Measurements from ENCODE around the gene BBX. TPM values are rescaled to one million over a fixed set of nuclear protein-coding genes. Genes with fewer than 3 reads are reported as not detected.

The BBX gene
- total and polyA plus RNA-seq, 2 of the 13 experiments (the other 11 are each of a cell fraction or from before 2014, with no cell fraction given), result 13.7 to 23.2 TPM

DNA sequence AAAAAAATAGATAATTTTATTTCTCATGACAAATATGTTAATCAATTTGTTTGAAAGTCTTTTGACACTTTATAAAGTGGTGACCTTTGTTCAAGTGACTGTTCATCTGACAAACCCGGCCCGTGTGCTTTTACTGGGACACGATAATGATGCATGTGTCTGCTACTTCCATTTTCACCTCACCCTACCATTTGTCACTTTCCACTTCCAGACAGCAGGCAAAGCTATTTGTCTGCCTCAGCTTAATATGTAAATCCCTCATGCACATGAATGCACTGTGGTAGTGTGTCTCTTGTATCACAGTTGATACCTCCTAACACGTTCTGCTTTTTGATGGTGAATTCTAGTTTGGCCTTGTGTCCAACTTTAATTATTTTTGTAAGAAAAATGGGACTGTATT is 204.3 kb downstream of the BBX start:
- BruUV-seq (replicated peaks), result no TSS peak
- no peaks in the 10 kb centered on the region for H3K9me3 ChIP-seq (ENCODE audit: low read length)
- no peaks in the 10 kb centered on the region for H4K20me1 ChIP-seq (ENCODE audit: insufficient read depth, low read length)
- POLR2A ChIA-PET, result no interaction called here
- no peak overlapping the region for H2AFZ ChIP-seq (ENCODE audit: low read length)
- 96% methylated on average over 4 of the region's 4 CpGs for WGBS (ENCODE audit: low lambda C conversion rate)
- H3K4me2 ChIP-seq (ENCODE audit: low read depth, low read length), result no peak overlapping the region
- peaks cover 5 to 25% of the 10 kb centered on the region in 2 experiments for H3K36me3 ChIP-seq (replicated peaks in 1 of 2; ENCODE audit: control insufficient read depth in 1 of 2, insufficient read depth in 2 of 2, low read length in 2 of 2)
- intact Hi-C loops (cut with micrococcal nuclease; ENCODE audit: unreplicated experiment) (no loop called here), in situ Hi-C loops (cut with HindIII; ENCODE audit: extremely low pct_ligation_motif_present, low pct_unique_long_range_greater_than_20kb) (no loop called here)
- CTCF ChIA-PET (ENCODE audit: low intra/inter-chr PET ratio, low total read pairs), result no interaction called here
- no peaks in the 10 kb centered on the region for H3K4me1 ChIP-seq (ENCODE audit: insufficient read depth, low read length)
- H3K9ac ChIP-seq (ENCODE audit: insufficient read depth, low read depth, low read length), result no peak overlapping the region
- DNase-seq (ENCODE audit: low spot score) (no peak), ATAC-seq (no peak), FAIRE-seq (no peak)
- no peaks in the 10 kb centered on the region for H3K27me3 ChIP-seq (ENCODE audit: control insufficient read depth in 1 of 2, insufficient read depth in 2 of 2, low read length in 2 of 2)
- H3K4me3 ChIP-seq (replicated peaks in 1 of 3; ENCODE audit: insufficient read depth in 1 of 3, low read depth in 2 of 3, low read length in 3 of 3), result no peak overlapping the region
- no peaks in the 10 kb centered on the region for H3K79me2 ChIP-seq (ENCODE audit: insufficient read depth, low read length)
- H3K27ac ChIP-seq (ENCODE audit: extremely low read length, insufficient read depth, low read length), result no peak overlapping the region
- TF ChIP-seq FOXC1 (CRISPR knock-in tag; IDR thresholded peaks at IDR 0.05; ENCODE audit: borderline replicate concordance) (no peak), SMAD9 (CRISPR knock-in tag; IDR thresholded peaks at IDR 0.05) (no peak), ZNF121 (CRISPR knock-in tag; IDR thresholded peaks at IDR 0.05) (no peak), KLF16 (CRISPR knock-in tag; IDR thresholded peaks at IDR 0.05) (no peak), MED13 (CRISPR knock-in tag; IDR thresholded peaks at IDR 0.05) (no peak), TP53 (CRISPR knock-in tag; conservative IDR thresholded peaks at IDR 0.05) (no peak), CEBPG (CRISPR knock-in tag; IDR thresholded peaks at IDR 0.05) (no peak), TRIM24 (CRISPR knock-in tag; IDR thresholded peaks at IDR 0.05) (no peak)
- TF ChIP-seq, protein P1, sequence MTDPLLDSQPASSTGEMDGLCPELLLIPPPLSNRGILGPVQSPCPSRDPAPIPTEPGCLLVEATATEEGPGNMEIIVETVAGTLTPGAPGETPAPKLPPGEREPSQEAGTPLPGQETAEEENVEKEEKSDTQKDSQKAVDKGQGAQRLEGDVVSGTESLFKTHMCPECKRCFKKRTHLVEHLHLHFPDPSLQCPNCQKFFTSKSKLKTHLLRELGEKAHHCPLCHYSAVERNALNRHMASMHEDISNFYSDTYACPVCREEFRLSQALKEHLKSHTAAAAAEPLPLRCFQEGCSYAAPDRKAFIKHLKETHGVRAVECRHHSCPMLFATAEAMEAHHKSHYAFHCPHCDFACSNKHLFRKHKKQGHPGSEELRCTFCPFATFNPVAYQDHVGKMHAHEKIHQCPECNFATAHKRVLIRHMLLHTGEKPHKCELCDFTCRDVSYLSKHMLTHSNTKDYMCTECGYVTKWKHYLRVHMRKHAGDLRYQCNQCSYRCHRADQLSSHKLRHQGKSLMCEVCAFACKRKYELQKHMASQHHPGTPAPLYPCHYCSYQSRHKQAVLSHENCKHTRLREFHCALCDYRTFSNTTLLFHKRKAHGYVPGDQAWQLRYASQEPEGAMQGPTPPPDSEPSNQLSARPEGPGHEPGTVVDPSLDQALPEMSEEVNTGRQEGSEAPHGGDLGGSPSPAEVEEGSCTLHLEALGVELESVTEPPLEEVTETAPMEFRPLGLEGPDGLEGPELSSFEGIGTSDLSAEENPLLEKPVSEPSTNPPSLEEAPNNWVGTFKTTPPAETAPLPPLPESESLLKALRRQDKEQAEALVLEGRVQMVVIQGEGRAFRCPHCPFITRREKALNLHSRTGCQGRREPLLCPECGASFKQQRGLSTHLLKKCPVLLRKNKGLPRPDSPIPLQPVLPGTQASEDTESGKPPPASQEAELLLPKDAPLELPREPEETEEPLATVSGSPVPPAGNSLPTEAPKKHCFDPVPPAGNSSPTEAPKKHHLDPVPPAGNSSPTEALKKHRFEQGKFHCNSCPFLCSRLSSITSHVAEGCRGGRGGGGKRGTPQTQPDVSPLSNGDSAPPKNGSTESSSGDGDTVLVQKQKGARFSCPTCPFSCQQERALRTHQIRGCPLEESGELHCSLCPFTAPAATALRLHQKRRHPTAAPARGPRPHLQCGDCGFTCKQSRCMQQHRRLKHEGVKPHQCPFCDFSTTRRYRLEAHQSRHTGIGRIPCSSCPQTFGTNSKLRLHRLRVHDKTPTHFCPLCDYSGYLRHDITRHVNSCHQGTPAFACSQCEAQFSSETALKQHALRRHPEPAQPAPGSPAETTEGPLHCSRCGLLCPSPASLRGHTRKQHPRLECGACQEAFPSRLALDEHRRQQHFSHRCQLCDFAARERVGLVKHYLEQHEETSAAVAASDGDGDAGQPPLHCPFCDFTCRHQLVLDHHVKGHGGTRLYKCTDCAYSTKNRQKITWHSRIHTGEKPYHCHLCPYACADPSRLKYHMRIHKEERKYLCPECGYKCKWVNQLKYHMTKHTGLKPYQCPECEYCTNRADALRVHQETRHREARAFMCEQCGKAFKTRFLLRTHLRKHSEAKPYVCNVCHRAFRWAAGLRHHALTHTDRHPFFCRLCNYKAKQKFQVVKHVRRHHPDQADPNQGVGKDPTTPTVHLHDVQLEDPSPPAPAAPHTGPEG (CRISPR knock-in tag; IDR thresholded peaks at IDR 0.05), result no peak
- TF ChIP-seq, protein P2, sequence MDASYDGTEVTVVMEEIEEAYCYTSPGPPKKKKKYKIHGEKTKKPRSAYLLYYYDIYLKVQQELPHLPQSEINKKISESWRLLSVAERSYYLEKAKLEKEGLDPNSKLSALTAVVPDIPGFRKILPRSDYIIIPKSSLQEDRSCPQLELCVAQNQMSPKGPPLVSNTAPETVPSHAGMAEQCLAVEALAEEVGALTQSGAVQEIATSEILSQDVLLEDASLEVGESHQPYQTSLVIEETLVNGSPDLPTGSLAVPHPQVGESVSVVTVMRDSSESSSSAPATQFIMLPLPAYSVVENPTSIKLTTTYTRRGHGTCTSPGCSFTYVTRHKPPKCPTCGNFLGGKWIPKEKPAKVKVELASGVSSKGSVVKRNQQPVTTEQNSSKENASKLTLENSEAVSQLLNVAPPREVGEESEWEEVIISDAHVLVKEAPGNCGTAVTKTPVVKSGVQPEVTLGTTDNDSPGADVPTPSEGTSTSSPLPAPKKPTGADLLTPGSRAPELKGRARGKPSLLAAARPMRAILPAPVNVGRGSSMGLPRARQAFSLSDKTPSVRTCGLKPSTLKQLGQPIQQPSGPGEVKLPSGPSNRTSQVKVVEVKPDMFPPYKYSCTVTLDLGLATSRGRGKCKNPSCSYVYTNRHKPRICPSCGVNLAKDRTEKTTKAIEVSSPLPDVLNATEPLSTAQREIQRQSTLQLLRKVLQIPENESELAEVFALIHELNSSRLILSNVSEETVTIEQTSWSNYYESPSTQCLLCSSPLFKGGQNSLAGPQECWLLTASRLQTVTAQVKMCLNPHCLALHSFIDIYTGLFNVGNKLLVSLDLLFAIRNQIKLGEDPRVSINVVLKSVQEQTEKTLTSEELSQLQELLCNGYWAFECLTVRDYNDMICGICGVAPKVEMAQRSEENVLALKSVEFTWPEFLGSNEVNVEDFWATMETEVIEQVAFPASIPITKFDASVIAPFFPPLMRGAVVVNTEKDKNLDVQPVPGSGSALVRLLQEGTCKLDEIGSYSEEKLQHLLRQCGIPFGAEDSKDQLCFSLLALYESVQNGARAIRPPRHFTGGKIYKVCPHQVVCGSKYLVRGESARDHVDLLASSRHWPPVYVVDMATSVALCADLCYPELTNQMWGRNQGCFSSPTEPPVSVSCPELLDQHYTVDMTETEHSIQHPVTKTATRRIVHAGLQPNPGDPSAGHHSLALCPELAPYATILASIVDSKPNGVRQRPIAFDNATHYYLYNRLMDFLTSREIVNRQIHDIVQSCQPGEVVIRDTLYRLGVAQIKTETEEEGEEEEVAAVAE (CRISPR knock-in tag; IDR thresholded peaks at IDR 0.05; ENCODE audit: borderline replicate concordance), result no peak
- TF ChIP-seq, protein P3, sequence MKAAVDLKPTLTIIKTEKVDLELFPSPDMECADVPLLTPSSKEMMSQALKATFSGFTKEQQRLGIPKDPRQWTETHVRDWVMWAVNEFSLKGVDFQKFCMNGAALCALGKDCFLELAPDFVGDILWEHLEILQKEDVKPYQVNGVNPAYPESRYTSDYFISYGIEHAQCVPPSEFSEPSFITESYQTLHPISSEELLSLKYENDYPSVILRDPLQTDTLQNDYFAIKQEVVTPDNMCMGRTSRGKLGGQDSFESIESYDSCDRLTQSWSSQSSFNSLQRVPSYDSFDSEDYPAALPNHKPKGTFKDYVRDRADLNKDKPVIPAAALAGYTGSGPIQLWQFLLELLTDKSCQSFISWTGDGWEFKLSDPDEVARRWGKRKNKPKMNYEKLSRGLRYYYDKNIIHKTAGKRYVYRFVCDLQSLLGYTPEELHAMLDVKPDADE (CRISPR knock-in tag; IDR thresholded peaks at IDR 0.05), result no peak
- TF ChIP-seq, protein P4, sequence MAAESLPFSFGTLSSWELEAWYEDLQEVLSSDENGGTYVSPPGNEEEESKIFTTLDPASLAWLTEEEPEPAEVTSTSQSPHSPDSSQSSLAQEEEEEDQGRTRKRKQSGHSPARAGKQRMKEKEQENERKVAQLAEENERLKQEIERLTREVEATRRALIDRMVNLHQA (CRISPR knock-in tag; IDR thresholded peaks at IDR 0.05), result no peak
